Activated CD4-positive, CD25-positive, alpha-beta regulatory T cell treated with anti-CD3 and anti-CD28 coated beads, Interleukin-2, amount 50 U/mL, for 16 hours (primary cell): Measurements from ENCODE around the gene BCR.

Experiments used
- DNase-seq: peaks from one replicate; pipeline ENCODE4 v3.0.0-alpha.2; 2020; ENCODE audit warnings: low read depth, low spot score

BCR gene

GRCh38 chr22:23245045-23245798, 64.9 kb downstream of the BCR start:
- no peak for DNase-seq

GRCh38 chr22:23245799-23246136, 65.5 kb downstream of the BCR start:
- no peak for DNase-seq

- DNase-seq, result no peak
These were observed 66.9 kb downstream of the BCR start for GRCh38 chr22:23246982-23247766.

- no peak for DNase-seq
These were observed 68.3 kb downstream of the BCR start for GRCh38 chr22:23248583-23248982.

GRCh38 chr22:23250056-23250784, 69.9 kb downstream of the BCR start:
- no peak for DNase-seq

GRCh38 chr22:23250785-23251363, 70.6 kb downstream of the BCR start:
- no peak for DNase-seq

- DNase-seq, result no peak
These were observed 71.3 kb downstream of the BCR start for GRCh38 chr22:23251445-23252093.

GRCh38 chr22:23253475-23254055, 73.3 kb downstream of the BCR start:
- DNase-seq, result no peak

GRCh38 chr22:23255506-23256170, 75.3 kb downstream of the BCR start:
- DNase-seq, result no peak

GRCh38 chr22:23256171-23256932, 76.0 kb downstream of the BCR start:
- DNase-seq, result no peak

GRCh38 chr22:23256986-23257888, 76.9 kb downstream of the BCR start:
- no peak for DNase-seq

- DNase-seq, result no peak
These were observed 77.8 kb downstream of the BCR start for GRCh38 chr22:23257889-23258825.

- DNase-seq, result no peak
These were observed 78.5 kb downstream of the BCR start for GRCh38 chr22:23258826-23259170.

- DNase-seq, result no peak
These were observed 79.8 kb downstream of the BCR start for GRCh38 chr22:23259916-23260644.

- DNase-seq, result no peak
These were observed 80.6 kb downstream of the BCR start for GRCh38 chr22:23260645-23261581.

GRCh38 chr22:23261900-23262450, 81.7 kb downstream of the BCR start:
- DNase-seq, result no peak
